HCT116 (cell line): Measurements from ENCODE around the gene RPP25. TPM values are rescaled to one million over a fixed set of nuclear protein-coding genes. Genes with fewer than 3 reads are reported as not detected.
"Not testable (repeated sequence)": the region's sequence is repeated elsewhere in the genome, so short reads cannot be mapped to it uniquely, and the experiment has no call there.

Experiments
- ATAC-seq: fragments of 200-7000 bp; cut with Tn5 transposase; 2 replicates; pipeline ENCODE4 v1.9.1; 2020; ENCODE audit warnings: mild to moderate bottlenecking, moderate library complexity
- BruUV-seq: library from RNA; stranded (reverse); fragments of 400-500 nt; replicated peaks from 2 replicates; lab custom pipeline; 2021; lab: Mats Ljungman, UMichigan
- CTCF ChIA-PET: fragments of 300-600 bp; sonication (Branson Sonifier 250); formaldehyde crosslinking; loops from one replicate; lab custom pipeline; 2021; ENCODE audit warnings: antibody characterized with exemption; lab: Charles Lee
- POLR2A ChIA-PET: fragments of 300-600, 350-600 bp; sonication (Branson Sonifier 250); formaldehyde crosslinking; loops from one replicate; lab custom pipeline; 2021; ENCODE audit warnings: antibody characterized with exemption; lab: Charles Lee
- RAD21 ChIA-PET, 2 experiments: fragments of 300-600 bp; sonication (Branson Sonifier 250); formaldehyde crosslinking; loops; one replicate each; lab custom pipeline; 2023; ENCODE audit warnings: low total read pairs in 2 of 2; ENCODE audit not compliant: uncharacterized antibody in 2 of 2, unreplicated experiment in 2 of 2, low non-redundant PET in 1 of 2; lab: Charles Lee
- DNase-seq: peaks from one replicate; pipeline ENCODE4 v3.0.0-alpha.2; 2010; ENCODE audit warnings: low read depth, low spot score
- H2AFZ ChIP-seq: fragments of 200-600 bp; shearing (Covaris generic), sonication (generic); 2 replicates; pipeline ENCODE4 v1.6.1; 2017; ENCODE audit warnings: low read depth, mixed run types, mixed read lengths, antibody characterized with exemption, low read length; ENCODE audit not compliant: poor library complexity, severe bottlenecking
- H3K27ac ChIP-seq: 2 replicates; pipeline ENCODE4 v1.5.1; 2012; ENCODE audit warnings: low read depth, low read length
- H3K27me3 ChIP-seq: fragments of 200-600 bp; sonication (generic); 2 replicates; pipeline ENCODE4 v1.6.1; 2016; ENCODE audit warnings: mixed run types, low read length, mixed read lengths; ENCODE audit not compliant: insufficient read depth
- H3K36me3 ChIP-seq, 2 experiments: fragments of 200-500 bp in 1 of 2; fragments of 200-600 bp in 1 of 2; sonication (Bioruptor generic) in 1 of 2; sonication (generic) in 1 of 2; 2 replicates each; pipeline versions ENCODE4 v1.5.1 to v1.6.1; 2014 to 2016; ENCODE audit warnings: low read length in 2 of 2, inconsistent platforms in 1 of 2, mixed read lengths in 1 of 2, mixed run types in 1 of 2; ENCODE audit not compliant: insufficient read depth in 2 of 2, control insufficient read depth in 1 of 2
- H3K4me1 ChIP-seq, 2 experiments: fragments of 200-600 bp in 1 of 2; sonication (generic) in 1 of 2; 2 replicates each; pipeline versions ENCODE4 v1.5.1 to v1.6.1; 2012 to 2017; ENCODE audit warnings: low read length in 2 of 2, inconsistent platforms in 1 of 2, mild to moderate bottlenecking in 1 of 2, mixed read lengths in 1 of 2, mixed run types in 1 of 2, moderate library complexity in 1 of 2; ENCODE audit not compliant: insufficient read depth in 2 of 2, control insufficient read depth in 1 of 2
- H3K4me2 ChIP-seq: fragments of 200-600 bp; sonication (generic); 2 replicates; pipeline ENCODE4 v1.6.1; 2017; ENCODE audit warnings: mixed run types, low read length, mixed read lengths
- H3K4me3 ChIP-seq, 2 experiments: fragments of 200-600 bp in 1 of 2; sonication (generic) in 1 of 2; replicated peaks in 1 of 2; 2 replicates each; pipeline ENCODE4 v1.5.1; 2011 to 2016; ENCODE audit warnings: low read length in 2 of 2, control low read depth in 1 of 2, low read depth in 1 of 2, mild to moderate bottlenecking in 1 of 2, mixed read lengths in 1 of 2, mixed run types in 1 of 2
- H3K79me2 ChIP-seq: fragments of 200-600 bp; sonication (generic); 2 replicates; pipeline ENCODE4 v1.6.1; 2017; ENCODE audit warnings: mild to moderate bottlenecking, mixed run types, low read length, moderate library complexity, mixed read lengths; ENCODE audit not compliant: insufficient read depth
- H3K9ac ChIP-seq: fragments of 200-600 bp; sonication (generic); 2 replicates; pipeline ENCODE4 v1.6.1; 2016; ENCODE audit warnings: low read length, mixed read lengths
- H3K9me2 ChIP-seq: fragments of 200-600 bp; sonication (generic), shearing (Covaris generic); 2 replicates; pipeline ENCODE4 v1.6.1; 2017; ENCODE audit warnings: mixed run types, mild to moderate bottlenecking, moderate library complexity; ENCODE audit not compliant: insufficient read depth
- H3K9me3 ChIP-seq, 2 experiments: fragments of 200-500 bp in 1 of 2; fragments of 200-600 bp in 1 of 2; sonication (Bioruptor generic) in 1 of 2; sonication (generic) in 1 of 2; 2 replicates each; pipeline ENCODE4 v1.6.1; 2014 to 2017; ENCODE audit warnings: low read length in 2 of 2, mixed read lengths in 2 of 2, inconsistent platforms in 1 of 2, low read depth in 1 of 2, mild to moderate bottlenecking in 1 of 2, mixed run types in 1 of 2, moderate library complexity in 1 of 2; ENCODE audit not compliant: control insufficient read depth in 1 of 2, insufficient read depth in 1 of 2
- H4K20me1 ChIP-seq: fragments of 200-600 bp; sonication (generic), shearing (Covaris generic); 2 replicates; pipeline ENCODE4 v1.6.1; 2017; ENCODE audit warnings: mixed run types, mild to moderate bottlenecking, moderate library complexity; ENCODE audit not compliant: insufficient read depth
- CEBPB ChIP-seq: IDR thresholded peaks from 2 replicates; pipeline ENCODE4 v1.6.1; 2012; ENCODE audit warnings: low read depth
- EGR1 ChIP-seq: IDR thresholded peaks from 2 replicates; pipeline ENCODE4 v1.6.1; 2012; ENCODE audit warnings: low read depth
- EZH2phosphoT487 ChIP-seq: fragments of 200-600 bp; IDR thresholded peaks from 2 replicates; pipeline ENCODE4 v1.6.1; 2018; ENCODE audit warnings: antibody characterized with exemption, borderline replicate concordance
- FOSL1 ChIP-seq: IDR thresholded peaks from 2 replicates; pipeline ENCODE4 v1.6.1; 2012; ENCODE audit warnings: low read depth
- POLR2A ChIP-seq: IDR thresholded peaks from 2 replicates; pipeline ENCODE4 v1.7.0; 2011; ENCODE audit warnings: borderline replicate concordance; ENCODE audit not compliant: insufficient read depth, insufficient read length; ENCODE audit errors: extremely low read depth
- SRF ChIP-seq: IDR thresholded peaks from 2 replicates; pipeline ENCODE4 v1.6.1; 2012; ENCODE audit warnings: low read depth
- ZFX ChIP-seq: fragments of 450-650 bp; IDR thresholded peaks from 2 replicates; pipeline ENCODE4 v1.6.1; 2017
- ZNF274 ChIP-seq: fragments of 200-500 bp; sonication (Bioruptor generic); IDR thresholded peaks from 2 replicates; pipeline ENCODE4 v1.6.1; 2014; ENCODE audit warnings: mild to moderate bottlenecking, low read depth, low read length, inconsistent platforms
- intact Hi-C: fragments of 100-400 bp; cut with micrococcal nuclease; formaldehyde crosslinking; loops from 2 replicates; pipeline ENCODE4 v1.10.0; 2022
- total RNA-seq: library from RNA; stranded (reverse); gene quantifications from one replicate; pipeline ENCODE4 v1.2.1, GENCODE V29; 2021; ENCODE audit not compliant: unreplicated experiment
- TF ChIP-seq, protein P1 (sequence below), 3 experiments: fragments of 200-600 bp in 1 of 3; sonication (generic) in 1 of 3; IDR thresholded peaks in 2 of 3; conservative IDR thresholded peaks in 1 of 3; 2 replicates each; pipeline ENCODE4 v1.5.1; 2012 to 2017; ENCODE audit warnings: low read depth in 2 of 3, low read length in 2 of 3, antibody characterized with exemption in 1 of 3, borderline replicate concordance in 1 of 3, control low read depth in 1 of 3, mild to moderate bottlenecking in 1 of 3, mixed read lengths in 1 of 3, mixed run types in 1 of 3, moderate library complexity in 1 of 3; ENCODE audit not compliant: insufficient read depth in 1 of 3
- TF ChIP-seq, protein P2 (sequence below): IDR thresholded peaks from 2 replicates; pipeline ENCODE4 v1.6.1; 2012
- TF ChIP-seq, protein P3 (sequence below): IDR thresholded peaks from 2 replicates; pipeline ENCODE4 v1.6.1; 2012

The RPP25 gene
- total RNA-seq, 1 experiment from 2014 or later, result 5.9 TPM

DNA sequence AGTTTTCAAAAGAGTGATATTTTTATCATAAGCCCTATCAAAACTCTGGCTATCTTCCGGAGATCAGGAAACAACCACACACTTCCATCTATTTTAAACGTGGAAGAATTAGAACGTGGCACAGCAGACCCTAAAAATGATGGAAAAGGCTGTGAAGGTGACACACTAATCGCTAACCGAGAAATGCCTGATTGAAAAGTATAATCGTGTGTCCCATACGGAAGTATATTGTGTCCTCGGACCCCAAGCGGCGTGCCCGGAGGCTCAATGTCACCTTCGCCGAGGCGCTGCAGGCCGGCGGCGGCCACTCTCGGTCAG lies 19.3 kb downstream of the RPP25 start (continued):
- no peak for TF ChIP-seq FOSL1
- TF ChIP-seq SRF, result no peak
- TF ChIP-seq, all 23 proteins: peak for 0

DNA sequence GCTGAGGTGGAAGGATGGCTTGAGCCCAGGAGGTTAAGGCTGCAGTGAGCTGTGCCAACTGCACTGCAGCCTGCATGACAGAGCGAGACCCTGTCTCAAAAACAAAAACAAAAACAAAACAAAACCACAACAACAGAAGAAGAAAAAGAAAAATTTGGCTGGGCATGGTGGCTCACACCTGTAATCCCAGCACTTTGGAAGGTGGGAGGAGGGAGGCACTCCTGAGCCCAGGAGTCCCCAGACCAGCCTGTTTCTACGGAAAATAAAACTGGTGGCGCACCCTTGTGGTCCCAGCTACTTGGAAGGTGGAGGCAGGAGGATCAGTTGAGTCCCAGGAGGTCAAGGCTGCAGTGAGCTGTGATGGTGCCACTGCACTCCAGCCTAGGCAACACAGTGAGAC lies 21.4 kb downstream of the RPP25 start:
- H3K27ac ChIP-seq, H2AFZ ChIP-seq, ATAC-seq, H4K20me1 ChIP-seq, POLR2A ChIA-PET, H3K9me3 ChIP-seq: not testable (repeated sequence)
- CTCF ChIA-PET, result interaction anchor here (1.1 to 1.6 kb wide), 3 partner anchors 15 to 164 kb away, joined by 4 to 5 read pairs (median 5); no protein-coding TSS in a partner anchor
- TF ChIP-seq, protein P1, sequence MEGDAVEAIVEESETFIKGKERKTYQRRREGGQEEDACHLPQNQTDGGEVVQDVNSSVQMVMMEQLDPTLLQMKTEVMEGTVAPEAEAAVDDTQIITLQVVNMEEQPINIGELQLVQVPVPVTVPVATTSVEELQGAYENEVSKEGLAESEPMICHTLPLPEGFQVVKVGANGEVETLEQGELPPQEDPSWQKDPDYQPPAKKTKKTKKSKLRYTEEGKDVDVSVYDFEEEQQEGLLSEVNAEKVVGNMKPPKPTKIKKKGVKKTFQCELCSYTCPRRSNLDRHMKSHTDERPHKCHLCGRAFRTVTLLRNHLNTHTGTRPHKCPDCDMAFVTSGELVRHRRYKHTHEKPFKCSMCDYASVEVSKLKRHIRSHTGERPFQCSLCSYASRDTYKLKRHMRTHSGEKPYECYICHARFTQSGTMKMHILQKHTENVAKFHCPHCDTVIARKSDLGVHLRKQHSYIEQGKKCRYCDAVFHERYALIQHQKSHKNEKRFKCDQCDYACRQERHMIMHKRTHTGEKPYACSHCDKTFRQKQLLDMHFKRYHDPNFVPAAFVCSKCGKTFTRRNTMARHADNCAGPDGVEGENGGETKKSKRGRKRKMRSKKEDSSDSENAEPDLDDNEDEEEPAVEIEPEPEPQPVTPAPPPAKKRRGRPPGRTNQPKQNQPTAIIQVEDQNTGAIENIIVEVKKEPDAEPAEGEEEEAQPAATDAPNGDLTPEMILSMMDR (IDR thresholded peaks at IDR 0.05 in 2 of 3, conservative IDR thresholded peaks at IDR 0.05 in 1 of 3; ENCODE audit: borderline replicate concordance in 1 of 3, insufficient read depth in 1 of 3, low read depth in 2 of 3, low read length in 2 of 3), result peak in 2 of 3 experiments; percentile 16 to 34; a peak in 2 of 6 replicates
- TF ChIP-seq, all 23 proteins: peak for 1; not testable (repeated sequence) for 22
- H3K27me3 ChIP-seq, RAD21 ChIA-PET, intact Hi-C loops, H3K4me2 ChIP-seq, DNase-seq, BruUV-seq, H3K9ac ChIP-seq, H3K9me2 ChIP-seq, H3K4me3 ChIP-seq: not testable (repeated sequence)
- Histone ChIP-seq H3K36me3 (peaks cover 7 to 13% of the 10 kb centered on the region in 2 experiments; a peak in 3 of 4 replicates), H3K79me2 (peaks cover 77% of the 10 kb centered on the region), H3K4me1 (peaks cover 7 to 11% of the 10 kb centered on the region in 2 experiments; a peak in 3 of 4 replicates)

DNA sequence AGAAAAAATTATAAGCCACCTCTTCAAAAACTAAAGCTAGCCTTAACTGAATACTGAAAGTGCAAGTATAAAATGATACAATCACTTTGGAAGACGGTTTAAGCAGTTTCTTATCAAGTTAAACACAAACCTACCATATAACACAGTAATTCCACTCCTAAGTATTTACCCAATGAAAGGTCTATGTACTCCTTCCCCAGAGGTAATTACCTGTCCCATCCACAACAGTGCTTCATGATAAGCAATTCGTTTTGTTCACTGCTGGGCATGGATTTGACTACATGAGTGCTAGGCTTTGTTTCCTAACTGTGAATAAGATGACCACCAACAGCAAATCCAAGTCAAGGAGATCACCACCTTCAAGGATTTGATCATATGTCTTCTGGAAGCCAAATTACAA lies 23.0 kb downstream of the RPP25 start:
- no peak for ATAC-seq
- RAD21 ChIA-PET, result no interaction called here
- no peak overlapping the region for H3K27ac ChIP-seq
- H3K36me3 ChIP-seq, result peaks cover 16 to 21% of the 10 kb centered on the region in 2 experiments; a peak in 3 of 4 replicates
- no peak overlapping the region for H3K4me3 ChIP-seq
- intact Hi-C loops, result no loop called here
- H2AFZ ChIP-seq, result no peak overlapping the region
- DNase-seq, result no peak
- H3K9ac ChIP-seq, result no peak overlapping the region
- no peak overlapping the region for H3K4me2 ChIP-seq
- peaks cover 0 to 4% of the 10 kb centered on the region in 2 experiments; a peak in 2 of 4 replicates for H3K4me1 ChIP-seq
- peaks cover 93% of the 10 kb centered on the region for H3K79me2 ChIP-seq
- BruUV-seq, result no TSS peak
- H4K20me1 ChIP-seq, result peaks cover 13% of the 10 kb centered on the region; the same call in 1 of the 2 replicates
- CTCF ChIA-PET, result no interaction called here
- H3K27me3 ChIP-seq, result no peaks in the 10 kb centered on the region
- no peaks in the 10 kb centered on the region for H3K9me2 ChIP-seq
- no peaks in the 10 kb centered on the region for H3K9me3 ChIP-seq
- POLR2A ChIA-PET, result no interaction called here
- TF ChIP-seq EZH2phosphoT487, result no peak
- TF ChIP-seq EGR1, result no peak
- no peak for TF ChIP-seq POLR2A
- no peak for TF ChIP-seq CEBPB
- TF ChIP-seq, protein P2, sequence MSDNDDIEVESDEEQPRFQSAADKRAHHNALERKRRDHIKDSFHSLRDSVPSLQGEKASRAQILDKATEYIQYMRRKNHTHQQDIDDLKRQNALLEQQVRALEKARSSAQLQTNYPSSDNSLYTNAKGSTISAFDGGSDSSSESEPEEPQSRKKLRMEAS, result no peak
- TF ChIP-seq, protein P3, sequence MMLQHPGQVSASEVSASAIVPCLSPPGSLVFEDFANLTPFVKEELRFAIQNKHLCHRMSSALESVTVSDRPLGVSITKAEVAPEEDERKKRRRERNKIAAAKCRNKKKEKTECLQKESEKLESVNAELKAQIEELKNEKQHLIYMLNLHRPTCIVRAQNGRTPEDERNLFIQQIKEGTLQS, result no peak
- TF ChIP-seq, protein P1 (IDR thresholded peaks at IDR 0.05 in 2 of 3, conservative IDR thresholded peaks at IDR 0.05 in 1 of 3; ENCODE audit: borderline replicate concordance in 1 of 3, insufficient read depth in 1 of 3, low read depth in 2 of 3, low read length in 2 of 3), result no peak
- no peak for TF ChIP-seq ZFX
- no peak for TF ChIP-seq ZNF274
